ENCODE results near the gene LIN28B. TPM values are rescaled to one million over a fixed set of nuclear protein-coding genes. Genes with fewer than 3 reads are reported as not detected.

LIN28B gene
- total RNA-seq = not detected

GRCh38 chr6:104956731-104957294 is at the start of gene LIN28B:
TSS of gene LIN28B (plus strand) at chr6:104957107. CDS start at chr6:104957251, 144 bp downstream.
- no peak within 1 kb of the TSS for H3K4me3 ChIP-seq
- peaks cover 34 to 48% of the 10 kb centered on the region in 2 donors for H3K27me3 ChIP-seq
- H3K27ac ChIP-seq = no peak within 1 kb of the TSS
- DNase-seq (ENCODE audit: low spot score) = no peak
- no peaks in the 10 kb centered on the region for H3K36me3 ChIP-seq
- no peak for TF ChIP-seq CTCF (IDR thresholded peaks at IDR 0.05)
- peaks cover 0 to 3% of the 10 kb centered on the region in 2 donors for H3K4me1 ChIP-seq
- peaks cover 0 to 15% of the 10 kb centered on the region in 2 donors for H3K9me3 ChIP-seq

- no peaks in the 10 kb centered on the region for H3K36me3 ChIP-seq
- DNase-seq (ENCODE audit: low spot score) = no peak
- no peak overlapping the region for H3K4me3 ChIP-seq
- no peak overlapping the region for H3K27ac ChIP-seq
- no peaks in the 10 kb centered on the region for H3K4me1 ChIP-seq
- no peaks in the 10 kb centered on the region for H3K27me3 ChIP-seq
- peaks cover 0 to 7% of the 10 kb centered on the region in 2 donors for H3K9me3 ChIP-seq
- TF ChIP-seq CTCF (IDR thresholded peaks at IDR 0.05) = no peak
Measured at GRCh38 chr6:104908031-104908887, 48.6 kb upstream of the LIN28B start.

- Histone ChIP-seq H3K9me3 (peaks cover 0 to 6% of the 10 kb centered on the region in 2 donors), H3K27ac (no peak overlapping the region), H3K36me3 (no peaks in the 10 kb centered on the region), H3K4me3 (no peak overlapping the region), H3K27me3 (no peaks in the 10 kb centered on the region), H3K4me1 (no peaks in the 10 kb centered on the region)
- no peak for DNase-seq (ENCODE audit: low spot score)
- no peak for TF ChIP-seq CTCF (IDR thresholded peaks at IDR 0.05)
Measured at GRCh38 chr6:104908888-104909525, 47.9 kb upstream of the LIN28B start.

GRCh38 chr6:104921896-104922295 is 35.0 kb upstream of the LIN28B start:
- Histone ChIP-seq H3K27me3 (no peaks in the 10 kb centered on the region), H3K27ac (no peak overlapping the region), H3K36me3 (no peaks in the 10 kb centered on the region), H3K4me1 (no peaks in the 10 kb centered on the region), H3K4me3 (no peak overlapping the region), H3K9me3 (no peaks in the 10 kb centered on the region)
- DNase-seq (ENCODE audit: low spot score) = no peak
- no peak for TF ChIP-seq CTCF (IDR thresholded peaks at IDR 0.05)

GRCh38 chr6:104928141-104928540 is 28.8 kb upstream of the LIN28B start:
- Histone ChIP-seq H3K36me3 (no peaks in the 10 kb centered on the region), H3K4me3 (no peak overlapping the region), H3K4me1 (no peaks in the 10 kb centered on the region), H3K9me3 (no peaks in the 10 kb centered on the region), H3K27me3 (no peaks in the 10 kb centered on the region), H3K27ac (no peak overlapping the region)
- no peak for DNase-seq (ENCODE audit: low spot score)
- TF ChIP-seq CTCF (IDR thresholded peaks at IDR 0.05) = no peak
